Measurements from ENCODE around the gene STK17B.

STK17B gene

GRCh38 chr2:196183528-196184231 lies 12.3 kb upstream of the STK17B start:
- no peak for DNase-seq (ENCODE audit: low spot score)

- no peak for DNase-seq (ENCODE audit: low spot score)
Measured at GRCh38 chr2:196183172-196183473, 11.7 kb upstream of the STK17B start.

- no peak for DNase-seq (ENCODE audit: low spot score)
Measured at GRCh38 chr2:196182439-196183171, 11.2 kb upstream of the STK17B start.

GRCh38 chr2:196181484-196181883 lies 10.1 kb upstream of the STK17B start:
- no peak for DNase-seq (ENCODE audit: low spot score)

GRCh38 chr2:196177124-196177523 lies 5.7 kb upstream of the STK17B start:
- DNase-seq (ENCODE audit: low spot score): no peak

- no peak for DNase-seq (ENCODE audit: low spot score)
Measured at GRCh38 chr2:196176142-196176738, 4.9 kb upstream of the STK17B start.

GRCh38 chr2:196174404-196174803 lies 3.0 kb upstream of the STK17B start:
- DNase-seq (ENCODE audit: low spot score): no peak

- DNase-seq (ENCODE audit: low spot score): no peak
Measured at GRCh38 chr2:196173505-196173904, 2.1 kb upstream of the STK17B start.

- no peak for DNase-seq (ENCODE audit: low spot score)
Measured at GRCh38 chr2:196172951-196173350, 1.6 kb upstream of the STK17B start.

- DNase-seq (ENCODE audit: low spot score): peak; percentile 17
Measured at GRCh38 chr2:196171946-196172345, 568 bp upstream of the STK17B start.

- peak; percentile 14 for DNase-seq (ENCODE audit: low spot score)
Measured at GRCh38 chr2:196170606-196171247, 651 bp downstream of the STK17B start.

GRCh38 chr2:196170213-196170605 lies 1.2 kb downstream of the STK17B start:
- DNase-seq (ENCODE audit: low spot score): peak; percentile 47

GRCh38 chr2:196169516-196169915 lies 1.9 kb downstream of the STK17B start:
- no peak for DNase-seq (ENCODE audit: low spot score)

- DNase-seq (ENCODE audit: low spot score): no peak
Measured at GRCh38 chr2:196168181-196168580, 3.2 kb downstream of the STK17B start.

GRCh38 chr2:196167666-196168065 lies 3.7 kb downstream of the STK17B start:
- DNase-seq (ENCODE audit: low spot score): no peak

GRCh38 chr2:196166876-196167275 lies 4.5 kb downstream of the STK17B start:
- DNase-seq (ENCODE audit: low spot score): no peak

GRCh38 chr2:196165016-196165415 lies 6.4 kb downstream of the STK17B start:
- DNase-seq (ENCODE audit: low spot score): no peak

- DNase-seq (ENCODE audit: low spot score): no peak
Measured at GRCh38 chr2:196163285-196163684, 8.1 kb downstream of the STK17B start.

GRCh38 chr2:196162586-196163175 lies 8.7 kb downstream of the STK17B start:
- no peak for DNase-seq (ENCODE audit: low spot score)

- no peak for DNase-seq (ENCODE audit: low spot score)
Measured at GRCh38 chr2:196160946-196161345, 10.4 kb downstream of the STK17B start.

- peak; percentile 51 for DNase-seq (ENCODE audit: low spot score)
Measured at GRCh38 chr2:196160101-196160500, 11.3 kb downstream of the STK17B start.

- no peak for DNase-seq (ENCODE audit: low spot score)
Measured at GRCh38 chr2:196159221-196159892, 12.0 kb downstream of the STK17B start.
